NCI-H345 treated with DMSO at 0.1 percent for 48 hours (cell line): ENCODE results near the gene PTH2.

Experiments
- DNase-seq: peaks from one replicate; lab custom pipeline; 2025; ENCODE audit not compliant: unreplicated experiment; lab: John Stamatoyannopoulos, UW

Gene PTH2

GRCh38 chr19:49432141-49433073 is 9.2 kb upstream of the PTH2 start:
- DNase-seq: no peak

GRCh38 chr19:49431330-49431749 is 8.1 kb upstream of the PTH2 start:
- no peak for DNase-seq

GRCh38 chr19:49430678-49431329 is 7.6 kb upstream of the PTH2 start:
- no peak for DNase-seq

- no peak for DNase-seq
These were observed 7.0 kb upstream of the PTH2 start for GRCh38 chr19:49430172-49430677.

GRCh38 chr19:49428547-49429451 is 5.6 kb upstream of the PTH2 start:
- no peak for DNase-seq

- no peak for DNase-seq
These were observed 4.8 kb upstream of the PTH2 start for GRCh38 chr19:49427855-49428546.

GRCh38 chr19:49427339-49427738 is 4.1 kb upstream of the PTH2 start:
- no peak for DNase-seq

- no peak for DNase-seq
These were observed 2.8 kb upstream of the PTH2 start for GRCh38 chr19:49425922-49426592.

- DNase-seq: no peak
These were observed 1.9 kb upstream of the PTH2 start, which contains the start of gene GFY for GRCh38 chr19:49425178-49425577. GFY (plus strand) TSS chr19:49425388; CDS start chr19:49426431, 1,043 bp downstream.

- no peak for DNase-seq
These were observed 703 bp upstream of the PTH2 start for GRCh38 chr19:49423985-49424303.

- DNase-seq: peak; percentile 37
These were observed 702 bp downstream of the PTH2 start for GRCh38 chr19:49422407-49423070.

GRCh38 chr19:49421878-49422202 is 1.4 kb downstream of the PTH2 start:
- DNase-seq: no peak

- DNase-seq: peak; percentile 55
These were observed 2.0 kb downstream of the PTH2 start for GRCh38 chr19:49421039-49421877.

- no peak for DNase-seq
These were observed 3.0 kb downstream of the PTH2 start for GRCh38 chr19:49420227-49420626.

- DNase-seq: no peak
These were observed 4.1 kb downstream of the PTH2 start for GRCh38 chr19:49419173-49419572.

- no peak for DNase-seq
These were observed 4.7 kb downstream of the PTH2 start for GRCh38 chr19:49418511-49418910.

GRCh38 chr19:49417088-49417487 is 6.2 kb downstream of the PTH2 start:
- no peak for DNase-seq

- no peak for DNase-seq
These were observed 7.4 kb downstream of the PTH2 start for GRCh38 chr19:49415810-49416200.
